GM12874 (cell line): ENCODE measurements around the gene RXFP2.

Source experiments
- CTCF ChIP-seq: IDR thresholded peaks from 2 replicates; pipeline ENCODE4 v1.5.1; 2011; ENCODE audit warnings: low read depth, mild to moderate bottlenecking, control low read depth, low read length, moderate library complexity; ENCODE audit not compliant: insufficient read depth

RXFP2 gene

GRCh38 chr13:31848621-31849020, 109.3 kb downstream of the RXFP2 start:
- TF ChIP-seq CTCF: no peak

DNA sequence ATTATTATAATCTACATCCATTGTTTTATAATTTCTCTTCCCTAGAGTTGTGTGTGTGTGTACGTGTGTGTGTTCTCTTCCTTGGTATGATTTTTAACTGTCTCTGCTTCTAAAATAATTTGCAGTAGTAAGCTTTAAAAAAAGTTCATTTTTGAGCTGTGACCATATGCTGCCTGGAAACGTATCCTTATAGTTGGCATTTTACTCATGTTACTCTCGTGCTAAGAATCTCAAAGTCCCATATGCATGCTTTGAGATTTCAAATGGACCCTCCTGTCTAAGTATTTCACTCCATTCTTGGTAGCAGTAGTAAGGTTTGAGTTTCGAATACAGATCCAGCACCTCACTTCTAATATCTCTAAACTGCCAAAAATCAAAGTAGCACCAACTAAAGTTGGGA, 109.9 kb downstream of the RXFP2 start:
- no peak for TF ChIP-seq CTCF

GRCh38 chr13:31850041-31850555, 110.8 kb downstream of the RXFP2 start:
- no peak for TF ChIP-seq CTCF

- no peak for TF ChIP-seq CTCF
These were observed 111.9 kb downstream of the RXFP2 start for GRCh38 chr13:31851216-31851615.
